Osteoblast (primary cell): ENCODE results near the gene PDLIM5. TPM values are rescaled to one million over a fixed set of nuclear protein-coding genes. Genes with fewer than 3 reads are reported as not detected.
"Not testable (repeated sequence)": the region's sequence is repeated elsewhere in the genome, so short reads cannot be mapped to it uniquely, and the experiment has no call there.

Source experiments
- DNase-seq: peaks from one replicate; pipeline ENCODE4 v3.0.0; 2011; ENCODE audit warnings: low spot score, mixed read lengths; ENCODE audit not compliant: insufficient read length; ENCODE audit errors: missing footprints
- H2AFZ ChIP-seq: 2 replicates; pipeline ENCODE4 v1.6.0; 2011; ENCODE audit warnings: mild to moderate bottlenecking, low read length
- H3K27ac ChIP-seq: 2 replicates; pipeline ENCODE4 v1.5.1; 2011; ENCODE audit warnings: mild to moderate bottlenecking, low read depth, low read length, moderate library complexity
- H3K27me3 ChIP-seq: 2 replicates; pipeline ENCODE4 v1.6.0; 2012; ENCODE audit warnings: mild to moderate bottlenecking, control low read depth, inconsistent platforms, low read length, moderate library complexity; ENCODE audit not compliant: insufficient read depth
- H3K36me3 ChIP-seq: 2 replicates; pipeline ENCODE4 v1.5.1; 2011; ENCODE audit warnings: mild to moderate bottlenecking, low read length, control low read depth, moderate library complexity; ENCODE audit not compliant: insufficient read depth
- H3K4me1 ChIP-seq: 2 replicates; pipeline ENCODE4 v1.5.1; 2011; ENCODE audit warnings: mild to moderate bottlenecking, low read length, control low read depth, moderate library complexity; ENCODE audit not compliant: insufficient read depth
- H3K4me2 ChIP-seq: 2 replicates; pipeline ENCODE4 v1.6.0; 2011; ENCODE audit warnings: mild to moderate bottlenecking, low read length; ENCODE audit not compliant: insufficient read depth
- H3K4me3 ChIP-seq: fragments of 200-600 bp; sonication (generic); 3 replicates; pipeline ENCODE4 v1.5.1; 2012; ENCODE audit warnings: mild to moderate bottlenecking, low read length, inconsistent platforms; ENCODE audit not compliant: insufficient read depth
- H3K79me2 ChIP-seq: 2 replicates; pipeline ENCODE4 v1.6.0; 2012; ENCODE audit warnings: mild to moderate bottlenecking, low read length, control low read depth, inconsistent platforms; ENCODE audit not compliant: insufficient read depth
- H3K9me3 ChIP-seq: 2 replicates; pipeline ENCODE4 v1.5.1; 2011; ENCODE audit warnings: low read depth, low read length, control low read depth
- H4K20me1 ChIP-seq: 2 replicates; pipeline ENCODE4 v1.6.0; 2012; ENCODE audit warnings: mild to moderate bottlenecking, low read length, control low read depth; ENCODE audit not compliant: insufficient read depth
- CTCF ChIP-seq: IDR thresholded peaks from 2 replicates; pipeline ENCODE4 v1.5.1; 2011; ENCODE audit warnings: mild to moderate bottlenecking, low read depth, low read length, moderate library complexity; ENCODE audit errors: extremely low read depth
- total RNA-seq: library from RNA; depleted of rRNA; stranded (reverse); fragments of >200 nt; gene quantifications from 2 replicates; pipeline ENCODE4 v1.2.3, GENCODE V29; 2012

The PDLIM5 gene
- total RNA-seq, 1 donor = 312 TPM

- H3K27me3 ChIP-seq = no peaks in the 10 kb centered on the region
- no peak overlapping the region for H2AFZ ChIP-seq
- no peak overlapping the region for H3K4me2 ChIP-seq
- H4K20me1 ChIP-seq = peaks cover 38% of the 10 kb centered on the region
- H3K4me1 ChIP-seq = peaks cover 43% of the 10 kb centered on the region
- peaks cover 98% of the 10 kb centered on the region for H3K79me2 ChIP-seq
- H3K36me3 ChIP-seq = peaks cover 4% of the 10 kb centered on the region
- H3K9me3 ChIP-seq = no peaks in the 10 kb centered on the region
- TF ChIP-seq CTCF = no peak
- H3K27ac ChIP-seq = peak overlapping the region; percentile 26
- H3K4me3 ChIP-seq = no peak overlapping the region
- no peak for DNase-seq
Observed at GRCh38 chr4:94469221-94469784, 17.6 kb downstream of the PDLIM5 start.

- Histone ChIP-seq H3K27me3 (no peaks in the 10 kb centered on the region), H3K4me2 (no peak overlapping the region), H3K9me3 (no peaks in the 10 kb centered on the region), H3K79me2 (peaks cover 98% of the 10 kb centered on the region), H2AFZ (no peak overlapping the region), H4K20me1 (peaks cover 45% of the 10 kb centered on the region), H3K36me3 (peaks cover 4% of the 10 kb centered on the region), H3K27ac (no peak overlapping the region), H3K4me3 (no peak overlapping the region), H3K4me1 (peaks cover 38% of the 10 kb centered on the region)
- DNase-seq = no peak
- TF ChIP-seq CTCF = no peak
Observed at GRCh38 chr4:94470132-94470531, 18.4 kb downstream of the PDLIM5 start.

- not testable (repeated sequence) for H3K4me3 ChIP-seq
- Histone ChIP-seq H3K4me1 (peaks cover 31% of the 10 kb centered on the region), H4K20me1 (peaks cover 45% of the 10 kb centered on the region)
Observed at GRCh38 chr4:94470782-94471181, 19.0 kb downstream of the PDLIM5 start.

GRCh38 chr4:94472056-94472826 is 20.5 kb downstream of the PDLIM5 start:
- Histone ChIP-seq H3K27ac (peak overlapping the region; percentile 31), H3K36me3 (peaks cover 4% of the 10 kb centered on the region), H3K4me1 (peaks cover 31% of the 10 kb centered on the region), H3K9me3 (no peaks in the 10 kb centered on the region), H2AFZ (no peak overlapping the region), H3K79me2 (peaks cover 97% of the 10 kb centered on the region), H3K4me3 (no peak overlapping the region), H3K4me2 (peak overlapping the region; percentile 20), H4K20me1 (peaks cover 47% of the 10 kb centered on the region), H3K27me3 (no peaks in the 10 kb centered on the region)
- DNase-seq = no peak
- no peak for TF ChIP-seq CTCF

More at GRCh38 chr4:94470782-94471181, 19.0 kb downstream of the PDLIM5 start:
- H3K36me3 ChIP-seq, H3K9me3 ChIP-seq, H2AFZ ChIP-seq, H3K4me2 ChIP-seq, H3K27me3 ChIP-seq, DNase-seq, H3K27ac ChIP-seq: not testable (repeated sequence)
- H3K79me2 ChIP-seq = peaks cover 98% of the 10 kb centered on the region
